ENCODE data around the gene PCDHA1.

The PCDHA1 gene

GRCh38 chr5:140988100-140988499, 202.2 kb downstream of the PCDHA1 start:
- H3K27ac ChIP-seq (replicated peaks) = no peak overlapping the region
- no peak overlapping the region for H3K4me3 ChIP-seq (replicated peaks; ENCODE audit: insufficient read depth, low read length)
- DNase-seq (ENCODE audit: low read depth in 1 of 2, low spot score in 1 of 2) = no peak
- TF ChIP-seq POLR2AphosphoS5 (IDR thresholded peaks at IDR 0.05; ENCODE audit: low read depth) (no peak), REST (IDR thresholded peaks at IDR 0.05; ENCODE audit: insufficient replicate concordance, low read depth) (no peak), GABPA (IDR thresholded peaks at IDR 0.05; ENCODE audit: low read depth) (no peak), SPI1 (IDR thresholded peaks at IDR 0.05; ENCODE audit: borderline replicate concordance, low read depth) (no peak), CTCF (IDR thresholded peaks at IDR 0.05; ENCODE audit: insufficient read depth, low read length) (no peak)
- H3K27me3 ChIP-seq (ENCODE audit: insufficient read depth, poor library complexity, severe bottlenecking) = no peaks in the 10 kb centered on the region

- no peak overlapping the region for H3K27ac ChIP-seq (replicated peaks)
- H3K27me3 ChIP-seq (ENCODE audit: insufficient read depth, poor library complexity, severe bottlenecking) = no peaks in the 10 kb centered on the region
- no peak overlapping the region for H3K4me3 ChIP-seq (replicated peaks; ENCODE audit: insufficient read depth, low read length)
- DNase-seq (ENCODE audit: low read depth in 1 of 2, low spot score in 1 of 2) = no peak
- TF ChIP-seq SPI1 (IDR thresholded peaks at IDR 0.05; ENCODE audit: borderline replicate concordance, low read depth) (no peak), POLR2AphosphoS5 (IDR thresholded peaks at IDR 0.05; ENCODE audit: low read depth) (no peak), CTCF (IDR thresholded peaks at IDR 0.05; ENCODE audit: insufficient read depth, low read length) (no peak), GABPA (IDR thresholded peaks at IDR 0.05; ENCODE audit: low read depth) (no peak), REST (IDR thresholded peaks at IDR 0.05; ENCODE audit: insufficient replicate concordance, low read depth) (no peak)
These were observed 202.7 kb downstream of the PCDHA1 start for GRCh38 chr5:140988608-140989007.

- no peak for DNase-seq (ENCODE audit: low read depth in 1 of 2, low spot score in 1 of 2)
These were observed 203.5 kb downstream of the PCDHA1 start for GRCh38 chr5:140989254-140990020.

More at GRCh38 chr5:140989254-140990020, 203.5 kb downstream of the PCDHA1 start:
- no peak overlapping the region for H3K4me3 ChIP-seq (replicated peaks; ENCODE audit: insufficient read depth, low read length)
- no peak for TF ChIP-seq CTCF (IDR thresholded peaks at IDR 0.05; ENCODE audit: insufficient read depth, low read length)
- no peak for TF ChIP-seq SPI1 (IDR thresholded peaks at IDR 0.05; ENCODE audit: borderline replicate concordance, low read depth)
- TF ChIP-seq REST (IDR thresholded peaks at IDR 0.05; ENCODE audit: insufficient replicate concordance, low read depth) = no peak
- TF ChIP-seq GABPA (IDR thresholded peaks at IDR 0.05; ENCODE audit: low read depth) = no peak
- TF ChIP-seq POLR2AphosphoS5 (IDR thresholded peaks at IDR 0.05; ENCODE audit: low read depth) = no peak
- H3K27me3 ChIP-seq (ENCODE audit: insufficient read depth, poor library complexity, severe bottlenecking) = no peaks in the 10 kb centered on the region
- H3K27ac ChIP-seq (replicated peaks) = no peak overlapping the region

All from HL-60 (cell line).